A549 (cell line): Measurements from ENCODE around the gene ANKRD2. TPM values are rescaled to one million over a fixed set of nuclear protein-coding genes. Genes with fewer than 3 reads are reported as not detected.
A peak's percentile ranks its signal among the peaks of the same experiment; 100 is the strongest.

Experiments
- ATAC-seq, 2 experiments: fragments of 200-7000 bp in 1 of 2; fragments of >200 bp in 1 of 2; cut with Nextera tagmentation in 1 of 2; cut with Tn5 transposase in 1 of 2; 3 replicates each; pipeline versions ENCODE4 v1.8.0 to v1.9.1; 2018 to 2020; ENCODE audit warnings: mild to moderate bottlenecking in 1 of 2, moderate library complexity in 1 of 2
- CTCF ChIA-PET: fragments of 300-600 bp; sonication (Branson Sonifier 250); formaldehyde crosslinking; extraction: SDS; loops from one replicate; lab custom pipeline; 2021; ENCODE audit warnings: antibody characterized with exemption, inconsistent platforms; lab: Yijun Ruan, JAX
- POLR2A ChIA-PET: fragments of 350-600 bp; formaldehyde crosslinking; extraction: SDS; loops from one replicate; lab custom pipeline; 2021; ENCODE audit warnings: antibody characterized with exemption, inconsistent platforms; lab: Yijun Ruan, JAX
- DNase-seq, 2 experiments: peaks; one replicate each; pipeline versions ENCODE4 v3.0.0 to v3.0.0-alpha.2; 2011 to 2016; ENCODE audit warnings: low read depth in 1 of 2, low spot score in 1 of 2
- FAIRE-seq: peaks from 2 replicates; lab custom pipeline; 2011; peaks lifted over from hg19 to GRCh38; lab: Jason Lieb, UNC
- H3K27ac ChIP-seq, 2 experiments: fragments of >200 bp; sonication (Bioruptor Twin); formaldehyde crosslinking; 3 replicates each; pipeline ENCODE4 v1.5.1; 2016 to 2017
- H3K4me1 ChIP-seq: fragments of >200 bp; sonication (Bioruptor Twin); formaldehyde crosslinking; 3 replicates; pipeline ENCODE4 v1.6.1; 2016
- H3K4me2 ChIP-seq: fragments of >200 bp; sonication (Bioruptor Twin); formaldehyde crosslinking; 3 replicates; pipeline ENCODE4 v1.6.1; 2016
- H3K4me3 ChIP-seq: fragments of >200 bp; sonication (Bioruptor Twin); formaldehyde crosslinking; 3 replicates; pipeline ENCODE4 v1.5.1; 2016
- H3K9me3 ChIP-seq: fragments of >200 bp; sonication (Bioruptor Twin); formaldehyde crosslinking; 3 replicates; pipeline ENCODE4 v1.6.1; 2016
- CHD2 ChIP-seq: fragments of 150-350 bp; IDR thresholded peaks from 2 replicates; pipeline ENCODE4 v1.6.1; 2014; ENCODE audit warnings: low read length; ENCODE audit not compliant: partially characterized antibody
- EHF ChIP-seq: fragments of 250-450 bp; sonication (Bioruptor Pico); IDR thresholded peaks from 2 replicates; pipeline ENCODE4 v1.5.0; 2020; ENCODE audit warnings: mild to moderate bottlenecking
- HDAC2 ChIP-seq: fragments of 200-600 bp; sonication (generic); IDR thresholded peaks from 2 replicates; pipeline ENCODE4 v1.6.1; 2016
- HOXA7 ChIP-seq: fragments of 250-450 bp; sonication (Bioruptor Pico); IDR thresholded peaks from 2 replicates; pipeline ENCODE4 v1.5.0; 2020; ENCODE audit warnings: mild to moderate bottlenecking, moderate library complexity
- HOXB5 ChIP-seq: fragments of 250-450 bp; sonication (Bioruptor Pico); IDR thresholded peaks from 2 replicates; pipeline ENCODE4 v1.5.0; 2020; ENCODE audit warnings: mild to moderate bottlenecking, moderate library complexity
- JUNB ChIP-seq: fragments of >200 bp; sonication (Bioruptor Twin); formaldehyde crosslinking; IDR thresholded peaks from 2 replicates; pipeline ENCODE4 v1.6.1; 2016
- MAZ ChIP-seq: fragments of 150-350 bp; IDR thresholded peaks from 2 replicates; pipeline ENCODE4 v1.6.1; 2014; ENCODE audit warnings: antibody characterized with exemption, low read depth, low read length, borderline replicate concordance
- NPAS2 ChIP-seq: fragments of 250-450 bp; sonication (Bioruptor Pico); IDR thresholded peaks from 2 replicates; pipeline ENCODE4 v1.8.0; 2022; ENCODE audit warnings: mild to moderate bottlenecking, moderate library complexity, borderline replicate concordance
- RFX5 ChIP-seq: fragments of 450-650 bp; IDR thresholded peaks from 2 replicates; pipeline ENCODE4 v1.7.1; 2014; ENCODE audit warnings: antibody characterized with exemption, mild to moderate bottlenecking, moderate library complexity
- ZFP36 ChIP-seq: fragments of 450-650 bp; IDR thresholded peaks from 2 replicates; pipeline ENCODE4 v1.6.1; 2014; ENCODE audit warnings: borderline replicate concordance; ENCODE audit not compliant: partially characterized antibody
- ZSCAN20 ChIP-seq: fragments of 250-450 bp; sonication (Bioruptor Pico); IDR thresholded peaks from 2 replicates; pipeline ENCODE4 v1.8.0; 2022; ENCODE audit warnings: mild to moderate bottlenecking, moderate library complexity
- WGBS: methylation state at CpG from one replicate; pipeline ENCODE4 v1.1.6; 2017; ENCODE audit errors: missing lambda C conversion rate; 5-methylcytosine and 5-hydroxymethylcytosine counted together
- polyA plus RNA-seq, 4 experiments: library from polyadenylated mRNA; depleted of rRNA in 3 of 4; stranded (reverse); fragments of >200 nt; fragmentation: RNase III in 1 of 4; extraction: RNeasy Plus Mini Kit Qiagen cat#74134 plus additional on column Dnase treatment in 1 of 4; gene quantifications; 2 replicates in 3 of 4; 3 replicates in 1 of 4; pipeline ENCODE4 v1.2.3, GENCODE V29; 2011 to 2017
- TF ChIP-seq, protein P1 (sequence below): fragments of >200 bp; sonication (Bioruptor Twin); formaldehyde crosslinking; IDR thresholded peaks from 3 replicates; pipeline ENCODE4 v1.6.1; 2016
- TF ChIP-seq, protein P2 (sequence below): fragments of 250-450 bp; sonication (Bioruptor Pico); IDR thresholded peaks from 2 replicates; pipeline ENCODE4 v1.5.0; 2020; ENCODE audit warnings: low read depth, mild to moderate bottlenecking, moderate library complexity
- TF ChIP-seq, protein P3 (sequence below): fragments of 200-600 bp; sonication (generic); IDR thresholded peaks from 2 replicates; pipeline ENCODE4 v1.6.1; 2016; ENCODE audit warnings: antibody characterized with exemption, mild to moderate bottlenecking, moderate library complexity
- TF ChIP-seq, protein P4 (sequence below): fragments of 450-650 bp; IDR thresholded peaks from 2 replicates; pipeline ENCODE4 v1.6.1; 2014; ENCODE audit warnings: antibody characterized with exemption
- TF ChIP-seq, protein P5 (sequence below): fragments of >200 bp; sonication (Bioruptor Twin); formaldehyde crosslinking; IDR thresholded peaks from 3 replicates; pipeline ENCODE4 v1.5.1; 2016

ANKRD2 gene
- polyA plus RNA-seq, 2 of the 4 experiments (the other 2 are of a cell fraction) = 1.5 to 4.7 TPM

DNA sequence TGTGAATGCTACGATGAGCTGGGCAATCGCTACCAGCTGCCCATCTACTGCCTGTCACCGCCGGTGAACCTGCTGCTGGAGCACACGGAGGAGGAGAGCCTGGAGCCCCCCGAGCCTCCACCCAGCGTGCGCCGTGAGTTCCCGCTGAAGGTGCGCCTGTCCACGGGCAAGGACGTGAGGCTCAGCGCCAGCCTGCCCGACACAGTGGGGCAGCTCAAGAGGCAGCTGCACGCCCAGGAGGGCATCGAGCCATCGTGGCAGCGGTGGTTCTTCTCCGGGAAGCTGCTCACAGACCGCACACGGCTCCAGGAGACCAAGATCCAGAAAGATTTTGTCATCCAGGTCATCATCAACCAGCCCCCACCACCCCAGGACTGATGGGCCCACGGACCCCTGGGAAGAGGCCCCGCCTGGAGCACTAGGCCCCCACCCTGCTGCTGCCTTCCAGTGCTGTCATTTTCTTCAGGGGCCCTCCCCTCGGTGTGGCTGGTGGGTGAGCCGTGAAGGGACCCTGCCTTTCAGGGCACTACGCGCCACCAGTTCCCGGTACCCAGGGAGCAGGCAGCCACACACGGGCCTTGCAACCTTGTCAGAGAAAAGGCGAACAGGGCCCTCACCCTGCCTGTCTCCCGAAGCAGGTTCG lies 2.3 kb upstream of the ANKRD2 start:
- FAIRE-seq (no peak), DNase-seq (no peak), ATAC-seq (no peak)
- Histone ChIP-seq H3K4me2 (no peak overlapping the region), H3K9me3 (no peaks in the 10 kb centered on the region), H3K27ac (peak overlapping the region in 1 of 2 experiments; percentile 91; a peak in 3 of 6 replicates), H3K4me1 (peaks cover 45% of the 10 kb centered on the region), H3K4me3 (no peak overlapping the region)
- ChIA-PET CTCF (interaction anchor here (1.1 to 33.8 kb wide), 8 partner anchors 8 to 107 kb away, joined by 3 to 1048 read pairs (median 12); partner anchors contain the start of genes C10orf62, HOGA1 and UBTD1), POLR2A (no interaction called here)
- TF ChIP-seq, protein P1, sequence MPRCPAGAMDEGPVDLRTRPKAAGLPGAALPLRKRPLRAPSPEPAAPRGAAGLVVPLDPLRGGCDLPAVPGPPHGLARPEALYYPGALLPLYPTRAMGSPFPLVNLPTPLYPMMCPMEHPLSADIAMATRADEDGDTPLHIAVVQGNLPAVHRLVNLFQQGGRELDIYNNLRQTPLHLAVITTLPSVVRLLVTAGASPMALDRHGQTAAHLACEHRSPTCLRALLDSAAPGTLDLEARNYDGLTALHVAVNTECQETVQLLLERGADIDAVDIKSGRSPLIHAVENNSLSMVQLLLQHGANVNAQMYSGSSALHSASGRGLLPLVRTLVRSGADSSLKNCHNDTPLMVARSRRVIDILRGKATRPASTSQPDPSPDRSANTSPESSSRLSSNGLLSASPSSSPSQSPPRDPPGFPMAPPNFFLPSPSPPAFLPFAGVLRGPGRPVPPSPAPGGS = no peak
- TF ChIP-seq, protein P2, sequence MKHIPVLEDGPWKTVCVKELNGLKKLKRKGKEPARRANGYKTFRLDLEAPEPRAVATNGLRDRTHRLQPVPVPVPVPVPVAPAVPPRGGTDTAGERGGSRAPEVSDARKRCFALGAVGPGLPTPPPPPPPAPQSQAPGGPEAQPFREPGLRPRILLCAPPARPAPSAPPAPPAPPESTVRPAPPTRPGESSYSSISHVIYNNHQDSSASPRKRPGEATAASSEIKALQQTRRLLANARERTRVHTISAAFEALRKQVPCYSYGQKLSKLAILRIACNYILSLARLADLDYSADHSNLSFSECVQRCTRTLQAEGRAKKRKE (CRISPR knock-in tag) = no peak
- TF ChIP-seq JUNB (no peak), RFX5 (no peak), HOXB5 (CRISPR knock-in tag) (no peak), MAZ (no peak), CHD2 (no peak), HDAC2 (no peak), EHF (CRISPR knock-in tag) (no peak), ZSCAN20 (CRISPR knock-in tag) (no peak), ZFP36 (no peak), HOXA7 (CRISPR knock-in tag) (no peak), NPAS2 (CRISPR knock-in tag) (no peak)
- TF ChIP-seq, protein P3, sequence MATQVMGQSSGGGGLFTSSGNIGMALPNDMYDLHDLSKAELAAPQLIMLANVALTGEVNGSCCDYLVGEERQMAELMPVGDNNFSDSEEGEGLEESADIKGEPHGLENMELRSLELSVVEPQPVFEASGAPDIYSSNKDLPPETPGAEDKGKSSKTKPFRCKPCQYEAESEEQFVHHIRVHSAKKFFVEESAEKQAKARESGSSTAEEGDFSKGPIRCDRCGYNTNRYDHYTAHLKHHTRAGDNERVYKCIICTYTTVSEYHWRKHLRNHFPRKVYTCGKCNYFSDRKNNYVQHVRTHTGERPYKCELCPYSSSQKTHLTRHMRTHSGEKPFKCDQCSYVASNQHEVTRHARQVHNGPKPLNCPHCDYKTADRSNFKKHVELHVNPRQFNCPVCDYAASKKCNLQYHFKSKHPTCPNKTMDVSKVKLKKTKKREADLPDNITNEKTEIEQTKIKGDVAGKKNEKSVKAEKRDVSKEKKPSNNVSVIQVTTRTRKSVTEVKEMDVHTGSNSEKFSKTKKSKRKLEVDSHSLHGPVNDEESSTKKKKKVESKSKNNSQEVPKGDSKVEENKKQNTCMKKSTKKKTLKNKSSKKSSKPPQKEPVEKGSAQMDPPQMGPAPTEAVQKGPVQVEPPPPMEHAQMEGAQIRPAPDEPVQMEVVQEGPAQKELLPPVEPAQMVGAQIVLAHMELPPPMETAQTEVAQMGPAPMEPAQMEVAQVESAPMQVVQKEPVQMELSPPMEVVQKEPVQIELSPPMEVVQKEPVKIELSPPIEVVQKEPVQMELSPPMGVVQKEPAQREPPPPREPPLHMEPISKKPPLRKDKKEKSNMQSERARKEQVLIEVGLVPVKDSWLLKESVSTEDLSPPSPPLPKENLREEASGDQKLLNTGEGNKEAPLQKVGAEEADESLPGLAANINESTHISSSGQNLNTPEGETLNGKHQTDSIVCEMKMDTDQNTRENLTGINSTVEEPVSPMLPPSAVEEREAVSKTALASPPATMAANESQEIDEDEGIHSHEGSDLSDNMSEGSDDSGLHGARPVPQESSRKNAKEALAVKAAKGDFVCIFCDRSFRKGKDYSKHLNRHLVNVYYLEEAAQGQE = no peak
- TF ChIP-seq, protein P4, sequence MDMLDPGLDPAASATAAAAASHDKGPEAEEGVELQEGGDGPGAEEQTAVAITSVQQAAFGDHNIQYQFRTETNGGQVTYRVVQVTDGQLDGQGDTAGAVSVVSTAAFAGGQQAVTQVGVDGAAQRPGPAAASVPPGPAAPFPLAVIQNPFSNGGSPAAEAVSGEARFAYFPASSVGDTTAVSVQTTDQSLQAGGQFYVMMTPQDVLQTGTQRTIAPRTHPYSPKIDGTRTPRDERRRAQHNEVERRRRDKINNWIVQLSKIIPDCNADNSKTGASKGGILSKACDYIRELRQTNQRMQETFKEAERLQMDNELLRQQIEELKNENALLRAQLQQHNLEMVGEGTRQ = no peak
- TF ChIP-seq, protein P5, sequence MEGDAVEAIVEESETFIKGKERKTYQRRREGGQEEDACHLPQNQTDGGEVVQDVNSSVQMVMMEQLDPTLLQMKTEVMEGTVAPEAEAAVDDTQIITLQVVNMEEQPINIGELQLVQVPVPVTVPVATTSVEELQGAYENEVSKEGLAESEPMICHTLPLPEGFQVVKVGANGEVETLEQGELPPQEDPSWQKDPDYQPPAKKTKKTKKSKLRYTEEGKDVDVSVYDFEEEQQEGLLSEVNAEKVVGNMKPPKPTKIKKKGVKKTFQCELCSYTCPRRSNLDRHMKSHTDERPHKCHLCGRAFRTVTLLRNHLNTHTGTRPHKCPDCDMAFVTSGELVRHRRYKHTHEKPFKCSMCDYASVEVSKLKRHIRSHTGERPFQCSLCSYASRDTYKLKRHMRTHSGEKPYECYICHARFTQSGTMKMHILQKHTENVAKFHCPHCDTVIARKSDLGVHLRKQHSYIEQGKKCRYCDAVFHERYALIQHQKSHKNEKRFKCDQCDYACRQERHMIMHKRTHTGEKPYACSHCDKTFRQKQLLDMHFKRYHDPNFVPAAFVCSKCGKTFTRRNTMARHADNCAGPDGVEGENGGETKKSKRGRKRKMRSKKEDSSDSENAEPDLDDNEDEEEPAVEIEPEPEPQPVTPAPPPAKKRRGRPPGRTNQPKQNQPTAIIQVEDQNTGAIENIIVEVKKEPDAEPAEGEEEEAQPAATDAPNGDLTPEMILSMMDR = no peak
- 91% methylated on average over 14 of the region's 33 CpGs for WGBS
